GM23248 (cell line): Measurements from ENCODE around the gene NME9. TPM values are rescaled to one million over a fixed set of nuclear protein-coding genes. Genes with fewer than 3 reads are reported as not detected.

Source experiments
- DNase-seq: peaks from one replicate; pipeline ENCODE4 v3.0.0-alpha.2; 2015
- H2AFZ ChIP-seq: fragments of 200-600 bp; sonication (generic); 2 replicates; pipeline ENCODE4 v1.6.1; 2016; ENCODE audit warnings: antibody characterized with exemption
- H3F3A ChIP-seq: fragments of 200-600 bp; sonication (generic); 2 replicates; pipeline ENCODE4 v1.6.1; 2016; ENCODE audit warnings: mild to moderate bottlenecking, antibody characterized with exemption, mixed run types; ENCODE audit not compliant: insufficient read depth
- H3K27ac ChIP-seq: fragments of 200-600 bp; sonication (generic); 2 replicates; pipeline ENCODE4 v1.5.1; 2016; ENCODE audit warnings: mild to moderate bottlenecking
- H3K27me3 ChIP-seq: fragments of 200-600 bp; sonication (generic); replicated peaks from 2 replicates; pipeline ENCODE4 v1.6.1; 2016; ENCODE audit warnings: mild to moderate bottlenecking; ENCODE audit not compliant: insufficient read depth
- H3K36me3 ChIP-seq: fragments of 200-600 bp; sonication (generic); 2 replicates; pipeline ENCODE4 v1.6.1; 2016; ENCODE audit warnings: low read depth, mild to moderate bottlenecking
- H3K4me1 ChIP-seq: fragments of 200-600 bp; sonication (generic); 2 replicates; pipeline ENCODE4 v1.6.1; 2016; ENCODE audit warnings: mild to moderate bottlenecking; ENCODE audit not compliant: insufficient read depth
- H3K4me2 ChIP-seq: fragments of 200-600 bp; sonication (generic); one replicate; pipeline ENCODE4 v1.6.1; 2016; ENCODE audit warnings: mild to moderate bottlenecking; ENCODE audit not compliant: unreplicated experiment
- H3K4me3 ChIP-seq: fragments of 200-600 bp; sonication (generic); 2 replicates; pipeline ENCODE4 v1.5.1; 2016; ENCODE audit warnings: mild to moderate bottlenecking
- H3K79me2 ChIP-seq: fragments of 200-600 bp; sonication (generic); 2 replicates; pipeline ENCODE4 v1.6.1; 2016; ENCODE audit warnings: mild to moderate bottlenecking; ENCODE audit not compliant: insufficient read depth
- H3K9ac ChIP-seq: fragments of 200-600 bp; sonication (generic); 2 replicates; pipeline ENCODE4 v1.6.1; 2016; ENCODE audit warnings: mild to moderate bottlenecking
- H3K9me2 ChIP-seq: fragments of 200-600 bp; sonication (generic); 2 replicates; pipeline ENCODE4 v1.6.1; 2016; ENCODE audit warnings: mixed run types, mild to moderate bottlenecking, moderate library complexity; ENCODE audit not compliant: insufficient read depth
- H3K9me3 ChIP-seq: fragments of 200-600 bp; sonication (generic); one replicate; pipeline ENCODE4 v1.6.1; 2017; ENCODE audit warnings: low read depth
- H4K20me1 ChIP-seq: fragments of 200-600 bp; sonication (generic); 2 replicates; pipeline ENCODE4 v1.6.0; 2016; ENCODE audit not compliant: insufficient read depth
- EZH2 ChIP-seq: fragments of 200-600 bp; sonication (generic); IDR thresholded peaks from 2 replicates; pipeline ENCODE4 v1.6.1; 2018; ENCODE audit warnings: antibody characterized with exemption, mild to moderate bottlenecking; ENCODE audit not compliant: insufficient read depth, poor library complexity, severe bottlenecking
- EZH2phosphoT487 ChIP-seq: fragments of 200-600 bp; sonication (generic); IDR thresholded peaks from 2 replicates; pipeline ENCODE4 v1.6.1; 2018; ENCODE audit warnings: antibody characterized with exemption, moderate library complexity, mild to moderate bottlenecking, low read depth; ENCODE audit not compliant: insufficient read depth
- WGBS, 2 experiments: methylation state at CpG; one replicate each; pipeline ENCODE4 v1.1.6; 2015 to 2017; ENCODE audit warnings: low lambda C conversion rate in 2 of 2, low coverage in 1 of 2; ENCODE audit errors: missing lambda C conversion rate in 2 of 2; 5-methylcytosine and 5-hydroxymethylcytosine counted together
- in situ Hi-C: fragments of 300-500 bp; cut with MboI; formaldehyde crosslinking; loops from 2 replicates; pipeline ENCODE4 v1.15.0; 2020
- polyA plus RNA-seq: library from polyadenylated mRNA; unstranded; fragments of >200 nt; fragmentation: Nextera tagmentation; extraction: Ambion mirVana; gene quantifications from 2 replicates; pipeline ENCODE4 v1.2.1, GENCODE V29; 2016
- total RNA-seq: library from RNA; depleted of rRNA; stranded (reverse); fragments of >200 nt; shearing (Covaris generic); gene quantifications from 2 replicates; pipeline ENCODE4 v1.2.3, GENCODE V29; 2014

Gene NME9
- total and polyA plus RNA-seq, 2 experiments from 2014 or later = 0.14 TPM; not detected in 1

GRCh38 chr3:138327831-138328230 lies 1.8 kb downstream of the NME9 start:
- H3K79me2 ChIP-seq = no peaks in the 10 kb centered on the region
- no peaks in the 10 kb centered on the region for H3K9me3 ChIP-seq
- no peaks in the 10 kb centered on the region for H3K36me3 ChIP-seq
- no peaks in the 10 kb centered on the region for H3K27me3 ChIP-seq
- no peaks in the 10 kb centered on the region for H4K20me1 ChIP-seq
- 72 to 85% methylated on average over 4 of the region's 4 CpGs for WGBS, 2 experiments
- H3F3A ChIP-seq = peaks cover 12% of the 10 kb centered on the region
- H3K27ac ChIP-seq = no peak overlapping the region
- no peak overlapping the region for H3K4me2 ChIP-seq
- H2AFZ ChIP-seq = no peak overlapping the region
- H3K4me1 ChIP-seq = peaks cover 6% of the 10 kb centered on the region; the same call in 1 of the 2 replicates
- H3K9ac ChIP-seq = no peak overlapping the region
- DNase-seq = no peak
- no peak overlapping the region for H3K4me3 ChIP-seq
- in situ Hi-C loops = no loop called here
- no peaks in the 10 kb centered on the region for H3K9me2 ChIP-seq
- TF ChIP-seq EZH2 = no peak
- no peak for TF ChIP-seq EZH2phosphoT487

GRCh38 chr3:138326866-138327595 lies 2.6 kb downstream of the NME9 start:
- H3K79me2 ChIP-seq = no peaks in the 10 kb centered on the region
- H3K4me1 ChIP-seq = peaks cover 6% of the 10 kb centered on the region; the same call in 1 of the 2 replicates
- no peak overlapping the region for H3K27ac ChIP-seq
- H3K4me2 ChIP-seq = no peak overlapping the region
- no peak for TF ChIP-seq EZH2
- no peak for TF ChIP-seq EZH2phosphoT487
- H3K36me3 ChIP-seq = no peaks in the 10 kb centered on the region
- 90% methylated on average over 12 of the region's 12 CpGs for WGBS, 2 experiments
- H2AFZ ChIP-seq = no peak overlapping the region
- H3K27me3 ChIP-seq = no peaks in the 10 kb centered on the region
- H4K20me1 ChIP-seq = no peaks in the 10 kb centered on the region
- DNase-seq = no peak
- H3K9me3 ChIP-seq = no peaks in the 10 kb centered on the region
- H3K9ac ChIP-seq = no peak overlapping the region
- in situ Hi-C loops = no loop called here
- no peaks in the 10 kb centered on the region for H3K9me2 ChIP-seq
- H3F3A ChIP-seq = peaks cover 12% of the 10 kb centered on the region
- H3K4me3 ChIP-seq = no peak overlapping the region

- Histone ChIP-seq H3F3A (peaks cover 10% of the 10 kb centered on the region), H2AFZ (no peak overlapping the region), H3K4me1 (peaks cover 6% of the 10 kb centered on the region; the same call in 1 of the 2 replicates), H3K9ac (no peak overlapping the region), H3K9me2 (no peaks in the 10 kb centered on the region), H3K4me2 (no peak overlapping the region), H3K36me3 (no peaks in the 10 kb centered on the region), H3K27ac (no peak overlapping the region), H3K79me2 (no peaks in the 10 kb centered on the region), H3K9me3 (no peaks in the 10 kb centered on the region), H3K4me3 (no peak overlapping the region), H3K27me3 (no peaks in the 10 kb centered on the region), H4K20me1 (no peaks in the 10 kb centered on the region)
- DNase-seq = no peak
- TF ChIP-seq EZH2phosphoT487 (no peak), EZH2 (no peak)
- in situ Hi-C loops = no loop called here
Observed at GRCh38 chr3:138325990-138326389, 3.7 kb downstream of the NME9 start.

- in situ Hi-C loops = no loop called here
- no peaks in the 10 kb centered on the region for H3K9me3 ChIP-seq
- TF ChIP-seq EZH2phosphoT487 = no peak
Observed at GRCh38 chr3:138323971-138324370, 5.7 kb downstream of the NME9 start.

More at GRCh38 chr3:138323971-138324370, 5.7 kb downstream of the NME9 start:
- H2AFZ ChIP-seq = no peak overlapping the region
- 52 to 60% methylated on average over 4 of the region's 4 CpGs for WGBS, 2 experiments
- H3K9ac ChIP-seq = no peak overlapping the region
- H3K36me3 ChIP-seq = no peaks in the 10 kb centered on the region
- H3F3A ChIP-seq = no peaks in the 10 kb centered on the region
- H3K27me3 ChIP-seq = no peaks in the 10 kb centered on the region
- H3K27ac ChIP-seq = no peak overlapping the region
- H3K9me2 ChIP-seq = no peaks in the 10 kb centered on the region
- H4K20me1 ChIP-seq = no peaks in the 10 kb centered on the region
- peaks cover 6% of the 10 kb centered on the region; the same call in 1 of the 2 replicates for H3K4me1 ChIP-seq
- DNase-seq = no peak
- H3K4me3 ChIP-seq = no peak overlapping the region
- H3K4me2 ChIP-seq = no peak overlapping the region
- H3K79me2 ChIP-seq = no peaks in the 10 kb centered on the region
